Measurements from ENCODE around the gene HS3ST3A1. TPM values are rescaled to one million over a fixed set of nuclear protein-coding genes. Genes with fewer than 3 reads are reported as not detected.

HS3ST3A1 gene
- total RNA-seq, 1 experiment from 2014 or later: 3.4 TPM

DNA sequence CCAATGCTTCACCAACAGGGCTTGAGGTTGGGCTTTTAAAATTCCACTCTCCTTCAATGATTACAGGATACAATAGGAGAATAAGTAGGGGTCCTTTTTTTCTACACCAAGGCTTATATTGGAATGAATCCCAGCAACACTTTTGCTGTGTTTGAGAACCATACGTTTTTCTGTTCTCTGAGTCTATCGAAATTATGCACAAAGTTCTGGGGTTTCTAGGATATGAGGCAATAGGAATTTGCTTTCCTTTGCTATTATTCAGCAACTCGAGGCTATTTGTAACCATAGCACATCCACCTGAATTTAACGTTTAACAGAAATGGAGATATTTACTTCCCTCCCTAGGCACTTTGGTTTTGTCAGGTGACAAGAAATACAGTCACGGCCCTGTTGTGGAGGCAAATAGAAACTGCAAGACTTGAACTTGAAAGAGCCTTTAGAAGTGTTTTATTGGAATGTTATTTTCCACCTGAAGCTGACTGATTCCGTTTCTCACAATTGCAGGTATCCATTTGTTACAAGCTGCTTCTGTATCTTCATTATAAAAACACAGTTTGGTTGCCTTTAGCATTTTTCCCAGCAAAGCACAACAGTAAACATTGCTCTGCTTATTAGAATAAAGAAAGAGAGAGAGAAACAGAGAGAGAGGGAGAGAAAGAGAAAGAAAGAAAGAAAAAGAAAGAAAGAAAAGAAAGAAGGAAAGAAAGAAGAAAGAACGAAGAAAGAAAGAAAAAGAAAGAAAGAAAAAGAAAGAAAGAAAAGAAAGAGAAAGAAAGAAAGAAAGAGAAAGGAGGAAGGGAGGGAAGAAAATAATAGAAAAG is 109.6 kb downstream of the HS3ST3A1 start:
- no peak overlapping the region for H2BK20ac ChIP-seq (ENCODE audit: low read depth, low read length, poor library complexity, severe bottlenecking)
- Mint-ChIP-seq H3K9me3 (no peaks in the 10 kb centered on the region), H3K27ac (peak overlapping the region in 1 of 3 experiments; percentile 69; a peak in 3 of 7 replicates), H3K4me1 (peaks cover 2 to 3% of the 10 kb centered on the region in 2 experiments), H3K27me3 (ENCODE audit: low read depth) (no peaks in the 10 kb centered on the region), H3K4me3 (no peak overlapping the region), H3K36me3 (ENCODE audit: insufficient read depth in 1 of 3, low read depth in 3 of 3) (peaks cover 0 to 8% (median 4%) of the 10 kb centered on the region in 3 experiments; a peak in 4 of 7 replicates)
- no peak overlapping the region for H2BK12ac ChIP-seq (ENCODE audit: insufficient read length, low read depth, low read length)
- no peaks in the 10 kb centered on the region for H3K79me2 ChIP-seq (ENCODE audit: insufficient read depth, low read length)
- H2BK15ac ChIP-seq (ENCODE audit: low read depth, low read length): no peak overlapping the region
- H3K4me1 ChIP-seq (ENCODE audit: insufficient read depth, low read length): no peaks in the 10 kb centered on the region
- H3K79me1 ChIP-seq (ENCODE audit: insufficient read depth, low read depth, low read length, poor library complexity, severe bottlenecking): no peaks in the 10 kb centered on the region
- no peak overlapping the region for H2BK5ac ChIP-seq (ENCODE audit: insufficient read length, low read length)
- no peak overlapping the region for H3K9ac ChIP-seq (ENCODE audit: extremely low read depth, insufficient read length, low read length)
- no peak overlapping the region for H3K27ac ChIP-seq (ENCODE audit: insufficient read length, low read depth, low read length)
- H4K5ac ChIP-seq (ENCODE audit: insufficient read length, low read depth, low read length): no peak overlapping the region
- H3K9me3 ChIP-seq (ENCODE audit: control insufficient read depth, low read depth, low read length): no peaks in the 10 kb centered on the region
- H3T11ph ChIP-seq (ENCODE audit: low read length): no peak overlapping the region
- no CpG with 5 or more reads among the region's 7 CpGs for WGBS (ENCODE audit: extremely low coverage, insufficient read length, low lambda C conversion rate)
- no peak overlapping the region for H3K56ac ChIP-seq (ENCODE audit: insufficient read length, low read depth, low read length)
- no peak overlapping the region for H3K23ac ChIP-seq (ENCODE audit: insufficient read length, low read depth, low read length)
- no peak overlapping the region for H3K4ac ChIP-seq (ENCODE audit: low read depth, low read length)
- no peaks in the 10 kb centered on the region for H3K23me2 ChIP-seq (ENCODE audit: insufficient read length, low read depth, low read length, poor library complexity, severe bottlenecking)
- no peak overlapping the region for H4K8ac ChIP-seq (replicated peaks; ENCODE audit: insufficient read length, low read depth, low read length)
- TF ChIP-seq, protein P1, sequence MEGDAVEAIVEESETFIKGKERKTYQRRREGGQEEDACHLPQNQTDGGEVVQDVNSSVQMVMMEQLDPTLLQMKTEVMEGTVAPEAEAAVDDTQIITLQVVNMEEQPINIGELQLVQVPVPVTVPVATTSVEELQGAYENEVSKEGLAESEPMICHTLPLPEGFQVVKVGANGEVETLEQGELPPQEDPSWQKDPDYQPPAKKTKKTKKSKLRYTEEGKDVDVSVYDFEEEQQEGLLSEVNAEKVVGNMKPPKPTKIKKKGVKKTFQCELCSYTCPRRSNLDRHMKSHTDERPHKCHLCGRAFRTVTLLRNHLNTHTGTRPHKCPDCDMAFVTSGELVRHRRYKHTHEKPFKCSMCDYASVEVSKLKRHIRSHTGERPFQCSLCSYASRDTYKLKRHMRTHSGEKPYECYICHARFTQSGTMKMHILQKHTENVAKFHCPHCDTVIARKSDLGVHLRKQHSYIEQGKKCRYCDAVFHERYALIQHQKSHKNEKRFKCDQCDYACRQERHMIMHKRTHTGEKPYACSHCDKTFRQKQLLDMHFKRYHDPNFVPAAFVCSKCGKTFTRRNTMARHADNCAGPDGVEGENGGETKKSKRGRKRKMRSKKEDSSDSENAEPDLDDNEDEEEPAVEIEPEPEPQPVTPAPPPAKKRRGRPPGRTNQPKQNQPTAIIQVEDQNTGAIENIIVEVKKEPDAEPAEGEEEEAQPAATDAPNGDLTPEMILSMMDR (conservative IDR thresholded peaks at IDR 0.05): no peak
- no peak overlapping the region for H3K18ac ChIP-seq (ENCODE audit: insufficient read length, low read depth, low read length)
- DNase-seq: no peak
- H3K27me3 ChIP-seq (ENCODE audit: insufficient read depth, low read length): no peaks in the 10 kb centered on the region
- H3K4me2 ChIP-seq (ENCODE audit: insufficient read depth, insufficient read length, low read length): no peak overlapping the region
- no peak overlapping the region for H2BK120ac ChIP-seq (ENCODE audit: low read depth, low read length, poor library complexity, severe bottlenecking)
- H2AK5ac ChIP-seq (ENCODE audit: insufficient read length, low read length): no peak overlapping the region
- no peak overlapping the region for H4K91ac ChIP-seq (ENCODE audit: insufficient read length, low read depth, low read length)
- no peak overlapping the region for H2AFZ ChIP-seq (ENCODE audit: low read length)
- no peak overlapping the region for H3K14ac ChIP-seq (ENCODE audit: insufficient read depth, low read length)
- H4K20me1 ChIP-seq (ENCODE audit: control insufficient read depth, insufficient read depth, insufficient read length): no peaks in the 10 kb centered on the region
